ENCODE measurements around the gene KTI12. TPM values are rescaled to one million over a fixed set of nuclear protein-coding genes. Genes with fewer than 3 reads are reported as not detected.
"Not testable (repeated sequence)": the region's sequence is repeated elsewhere in the genome, so short reads cannot be mapped to it uniquely, and the experiment has no call there.

Gene KTI12
- total RNA-seq, 2 donors from 2014 or later, result 12.2 to 12.3 TPM

DNA sequence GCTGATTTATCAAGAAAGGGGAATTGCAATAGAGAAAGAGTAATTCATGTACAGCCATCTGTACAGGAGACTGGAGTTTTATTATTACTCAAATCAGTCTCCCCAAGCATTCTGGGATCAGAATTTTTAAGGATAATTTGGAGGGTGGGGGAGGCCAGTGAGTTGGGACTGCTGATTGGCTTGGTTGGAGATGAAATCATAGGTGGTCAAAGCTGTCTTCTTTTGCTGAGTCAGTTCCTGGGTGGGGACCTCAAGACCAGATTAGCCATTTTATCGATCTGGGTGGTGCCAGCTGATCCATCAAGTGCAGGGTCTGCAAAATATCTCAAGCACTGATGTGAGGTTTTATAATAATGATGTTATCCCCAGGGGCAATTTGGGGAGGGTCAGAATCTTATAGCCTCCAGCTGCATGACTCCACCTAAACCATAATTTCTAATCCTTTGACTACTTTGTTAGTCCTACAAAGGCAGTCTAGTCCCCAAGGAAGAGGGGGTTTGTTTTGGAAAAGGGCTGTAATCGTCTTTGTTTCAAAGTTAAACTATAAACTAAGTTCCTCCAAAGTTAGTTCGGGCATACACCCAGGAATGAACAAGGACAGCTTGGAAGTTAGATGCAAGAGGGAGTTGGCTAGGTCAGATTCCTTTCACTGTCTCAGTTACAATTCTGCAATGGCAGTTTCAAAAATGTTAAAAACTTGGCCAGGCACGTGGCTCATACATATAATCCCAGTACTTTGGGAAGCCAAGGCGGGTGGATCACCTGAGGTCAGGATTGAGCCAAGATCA lies 26.2 kb downstream of the KTI12 start:
- Mint-ChIP-seq H3K27ac (no peak overlapping the region), H3K36me3 (no peaks in the 10 kb centered on the region)
- no peak for ATAC-seq

DNA sequence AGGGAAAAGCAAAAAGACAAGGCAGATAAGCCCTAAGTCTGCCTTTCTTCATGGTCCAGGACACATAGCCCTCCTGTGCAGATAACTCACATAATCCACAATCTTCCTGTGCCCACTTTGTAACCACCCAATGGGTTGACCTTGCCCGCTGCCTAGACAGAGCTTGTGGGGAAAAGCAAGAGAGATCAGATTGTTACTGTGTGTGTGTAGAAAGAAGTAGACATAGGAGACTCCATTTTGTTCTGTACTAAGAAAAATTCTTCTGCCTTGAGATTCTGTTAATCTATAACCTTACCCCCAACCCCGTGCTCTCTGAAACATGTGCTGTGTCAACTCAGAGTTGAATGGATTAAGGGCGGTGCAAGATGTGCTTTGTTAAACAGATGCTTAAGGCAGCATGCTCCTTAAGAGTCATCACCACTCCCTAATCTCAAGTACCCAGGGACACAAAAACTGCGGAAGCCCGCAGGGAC lies 27.5 kb downstream of the KTI12 start:
- DNase-seq (ENCODE audit: low spot score in 2 of 2); H3K27ac Mint-ChIP-seq; H3K36me3 Mint-ChIP-seq; ATAC-seq; H3K9me3 Mint-ChIP-seq: not testable (repeated sequence)

More for the DNA sequence above, 26.2 kb downstream of the KTI12 start:
- no peak for DNase-seq (ENCODE audit: low spot score in 2 of 2)
- no peaks in the 10 kb centered on the region for H3K9me3 Mint-ChIP-seq

DNA sequence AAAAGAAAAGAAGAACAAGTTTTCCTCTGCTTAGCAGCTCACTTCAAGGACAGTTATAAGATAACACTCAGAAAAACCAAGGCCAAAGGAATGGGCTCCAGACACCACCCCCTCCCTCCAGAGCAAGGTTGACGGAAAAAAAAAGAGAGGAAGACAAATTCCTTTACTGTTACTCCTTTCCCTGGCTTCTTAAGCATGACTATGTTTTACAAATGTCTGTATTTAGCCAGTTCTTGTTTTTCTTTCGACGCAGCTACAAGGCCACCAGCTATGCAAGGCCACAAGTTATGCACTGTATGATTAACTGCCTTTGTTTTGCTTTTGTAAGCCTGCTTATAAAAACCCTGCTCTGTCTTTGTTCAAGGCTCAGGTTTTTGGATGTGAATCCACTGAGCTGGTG lies 28.1 kb downstream of the KTI12 start:
- not testable (repeated sequence) for ATAC-seq; DNase-seq (ENCODE audit: low spot score in 2 of 2); H3K9me3 Mint-ChIP-seq

DNA sequence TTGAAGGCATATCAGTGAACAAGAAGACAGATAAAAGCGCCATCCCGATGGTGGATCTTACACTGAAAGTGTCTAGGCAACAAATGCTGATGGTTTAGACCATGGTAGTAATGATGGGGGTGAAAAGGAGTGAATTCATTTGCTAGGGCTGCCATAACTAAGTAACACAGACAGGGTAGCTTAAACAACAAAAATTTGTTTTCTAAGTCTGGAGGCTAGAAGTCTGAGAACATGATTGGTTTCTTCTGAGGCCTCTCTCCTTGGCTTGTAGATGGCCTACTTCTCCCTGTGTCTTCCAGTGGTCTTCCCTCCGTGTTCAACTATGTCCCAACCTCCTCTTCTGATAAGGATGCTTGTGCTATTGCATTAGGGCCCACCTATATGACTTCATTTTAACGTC lies 29.7 kb downstream of the KTI12 start:
- ATAC-seq (no peak), DNase-seq (ENCODE audit: low spot score in 2 of 2) (no peak)
- H3K9me3 Mint-ChIP-seq, result no peaks in the 10 kb centered on the region
- no peaks in the 10 kb centered on the region for H3K36me3 Mint-ChIP-seq
- H3K27ac Mint-ChIP-seq, result no peak overlapping the region

More for the DNA sequence above, 28.1 kb downstream of the KTI12 start:
- not testable (repeated sequence) for H3K27ac Mint-ChIP-seq, H3K36me3 Mint-ChIP-seq

DNA sequence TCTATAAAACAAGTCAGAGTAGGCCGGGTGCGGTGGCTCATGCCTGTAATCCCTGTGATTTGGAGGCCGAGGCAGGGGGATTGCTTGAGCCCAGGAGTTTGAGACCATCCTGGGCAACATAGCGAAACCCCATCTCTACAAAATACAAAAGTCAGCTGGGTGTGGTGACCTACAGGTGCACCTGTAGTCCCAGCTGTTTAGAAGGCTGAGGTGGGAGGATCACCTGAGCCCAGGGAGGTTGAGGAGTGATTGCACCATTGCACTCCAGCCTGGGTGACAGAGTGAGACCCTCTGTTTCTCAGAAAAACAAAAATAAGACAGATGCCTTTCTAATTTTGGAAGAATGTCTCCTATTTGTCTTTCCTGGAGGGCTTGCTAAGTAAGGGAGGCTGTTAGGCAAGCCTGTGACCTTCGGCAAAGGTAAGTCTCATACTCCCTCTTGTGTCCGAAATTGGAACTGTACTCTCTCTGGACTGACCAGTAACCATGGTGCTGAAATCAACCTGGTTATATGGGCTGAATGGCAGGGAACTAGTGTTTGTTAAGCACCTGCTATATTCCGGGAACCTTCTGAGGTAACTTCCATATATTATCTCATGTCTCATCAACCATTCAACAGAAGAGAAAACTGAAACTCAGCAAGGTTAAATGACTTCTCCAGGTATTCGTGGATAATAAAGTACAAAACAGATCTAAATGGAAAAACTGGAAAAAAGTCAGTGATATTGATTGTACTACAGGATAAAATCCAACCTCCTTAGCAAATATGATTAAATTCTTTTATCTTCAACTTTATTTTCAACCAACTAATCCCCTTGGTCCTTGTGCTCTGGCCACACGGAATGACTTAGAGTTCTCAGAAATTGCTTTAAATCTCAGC lies 31.3 kb downstream of the KTI12 start:
- peak; percentile 88 to 95 for ATAC-seq
- H3K36me3 Mint-ChIP-seq, result no peaks in the 10 kb centered on the region
- H3K9me3 Mint-ChIP-seq, result no peaks in the 10 kb centered on the region
- no peak overlapping the region for H3K27ac Mint-ChIP-seq
- DNase-seq (ENCODE audit: low spot score in 2 of 2), result peak in 1 of 2 donors; percentile 87

DNA sequence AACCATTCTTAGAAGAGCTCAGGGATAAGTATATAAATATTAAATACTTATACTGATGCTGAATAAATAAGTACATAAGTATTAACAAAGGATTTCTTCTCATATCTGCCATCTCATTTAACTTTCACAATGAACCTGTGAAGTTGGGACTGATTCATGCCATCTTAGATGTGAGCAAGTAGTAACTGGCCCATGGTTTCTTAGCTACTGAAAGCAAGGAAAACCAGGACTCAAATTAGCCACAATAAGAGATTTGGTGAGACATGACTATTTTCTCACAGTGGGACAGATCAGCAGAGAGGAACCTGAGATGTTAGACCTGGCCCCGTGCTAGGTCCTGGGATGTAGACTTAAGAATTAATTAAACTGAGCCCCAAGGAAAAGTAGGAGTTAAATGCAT lies 34.9 kb downstream of the KTI12 start:
- Mint-ChIP-seq H3K27ac (no peak overlapping the region), H3K9me3 (no peaks in the 10 kb centered on the region), H3K36me3 (no peaks in the 10 kb centered on the region)
- no peak for ATAC-seq
- no peak for DNase-seq (ENCODE audit: low spot score in 2 of 2)

DNA sequence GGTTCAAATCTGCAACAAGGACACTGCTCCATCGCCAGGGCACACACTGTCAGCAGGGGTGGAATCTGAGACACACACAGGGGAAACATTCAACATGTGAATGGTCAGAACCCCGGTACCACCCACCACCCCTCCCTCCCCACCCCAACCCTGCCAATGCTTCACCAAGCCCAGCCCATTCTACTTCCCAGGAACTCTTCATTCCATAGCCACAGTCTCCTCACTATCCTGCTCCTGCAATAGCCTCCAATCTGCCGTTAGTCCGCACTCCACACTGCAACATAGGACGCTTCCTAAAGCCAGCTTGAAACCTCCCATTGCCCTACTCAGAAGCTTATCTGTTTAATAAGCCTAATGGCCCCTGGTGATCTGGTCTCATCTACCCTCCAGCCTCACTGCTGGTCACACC lies 35.6 kb downstream of the KTI12 start:
- Mint-ChIP-seq H3K27ac (no peak overlapping the region), H3K9me3 (no peaks in the 10 kb centered on the region), H3K36me3 (no peaks in the 10 kb centered on the region)
- no peak for ATAC-seq
- no peak for DNase-seq (ENCODE audit: low spot score in 2 of 2)

DNA sequence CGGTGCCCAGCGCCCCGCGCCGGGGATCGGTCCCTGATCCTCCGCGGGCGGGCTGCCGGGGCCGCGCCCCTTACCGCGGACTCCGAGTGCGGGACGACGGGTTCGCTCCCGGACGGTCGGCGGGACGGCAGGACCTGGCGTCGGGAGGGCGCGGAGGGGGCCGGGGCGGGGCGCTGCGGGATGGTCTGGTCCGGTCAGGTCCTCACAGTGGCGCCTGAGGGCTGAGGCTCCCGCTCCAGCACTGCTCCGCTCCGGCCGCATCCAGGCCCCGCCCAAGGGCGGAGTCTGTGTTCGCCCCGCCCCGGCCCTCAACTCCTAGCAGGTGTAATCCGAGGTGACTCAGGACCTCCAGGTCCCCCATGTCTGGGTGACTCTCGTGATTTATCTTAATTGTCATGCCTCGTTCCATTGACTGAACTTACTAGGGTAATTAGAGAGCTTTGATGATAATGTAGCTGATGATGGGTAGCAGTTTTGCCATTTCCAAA lies 43.1 kb downstream of the KTI12 start, which contains the start of gene RAB3B:
Gene RAB3B, minus strand, starts transcription at position 223 of the 488 bp plus-strand sequence. CDS start 13,583 bp downstream, outside the sequence.
- ATAC-seq, result peak; percentile 98 to 99
- no peaks in the 10 kb centered on the region for H3K36me3 Mint-ChIP-seq
- H3K9me3 Mint-ChIP-seq, result no peaks in the 10 kb centered on the region
- H3K27ac Mint-ChIP-seq, result peak within 1 kb of the TSS in 1 of 2 donors; percentile 16
- peak; percentile 78 to 87 for DNase-seq (ENCODE audit: low spot score in 2 of 2)

DNA sequence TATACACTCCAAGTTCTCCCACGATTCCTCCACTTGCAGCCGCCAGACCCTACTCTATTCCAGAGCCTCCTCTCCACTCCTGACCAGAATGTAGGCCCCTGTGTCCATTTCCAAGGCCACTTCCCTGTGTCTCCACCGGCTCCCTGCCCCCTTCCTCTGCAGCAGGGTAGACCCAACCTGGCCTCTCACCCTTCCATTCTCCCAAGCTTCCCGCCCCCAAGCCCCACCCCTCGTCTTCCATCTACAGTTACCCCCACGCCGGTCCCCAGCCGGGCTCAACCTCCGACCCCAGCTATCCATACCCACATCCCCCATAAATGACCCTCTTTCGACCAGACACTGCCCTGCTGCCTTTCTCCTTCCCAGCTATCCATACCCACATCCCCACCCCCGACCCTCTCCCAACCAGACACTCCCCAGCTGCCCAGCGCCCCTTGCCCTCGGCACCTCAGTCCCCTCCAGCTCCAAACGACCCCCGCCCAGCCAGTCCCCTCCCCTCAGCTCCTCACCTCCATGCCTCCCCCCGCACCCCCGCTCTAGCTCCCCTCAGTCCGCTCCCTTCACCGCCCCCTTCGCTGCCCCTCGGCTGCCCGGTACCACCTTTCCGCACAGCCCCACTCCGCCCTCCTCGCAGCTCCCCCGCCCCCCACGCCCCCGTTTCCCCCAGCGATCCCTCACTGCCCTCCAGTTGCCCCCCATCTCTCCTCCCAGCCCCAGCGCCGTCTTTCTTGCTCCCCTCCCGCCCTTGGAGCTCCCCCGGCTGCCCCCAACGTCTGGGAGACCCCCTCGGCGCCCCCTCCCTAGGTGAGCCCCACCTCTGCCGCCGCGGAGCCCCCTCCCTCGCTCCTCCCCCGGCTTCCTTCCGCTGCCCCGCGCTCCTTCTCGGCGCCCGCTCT lies 43.8 kb downstream of the KTI12 start:
- DNase-seq (ENCODE audit: low spot score in 2 of 2), result no peak
- Mint-ChIP-seq H3K36me3 (no peaks in the 10 kb centered on the region), H3K27ac (no peak overlapping the region), H3K9me3 (no peaks in the 10 kb centered on the region)
- ATAC-seq, result no peak

DNA sequence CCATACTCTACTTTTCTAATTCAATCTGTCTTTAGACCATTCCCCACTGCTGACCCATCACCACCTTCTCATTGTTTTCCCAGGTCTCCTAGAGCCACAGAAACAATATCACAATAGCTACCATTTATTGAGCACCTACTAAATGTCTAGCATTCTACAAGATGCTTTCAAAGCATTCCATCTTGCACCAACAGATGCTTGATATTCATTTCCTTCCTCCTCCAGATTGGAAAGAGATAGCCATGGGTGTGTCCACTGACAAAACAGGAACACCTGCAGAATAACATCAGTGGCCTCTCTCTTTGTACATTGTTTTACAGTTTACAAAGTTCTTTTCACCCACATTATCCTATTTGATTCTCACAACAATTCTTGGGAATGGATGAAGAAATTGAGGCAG lies 45.4 kb downstream of the KTI12 start:
- Mint-ChIP-seq H3K27ac (no peak overlapping the region), H3K36me3 (no peaks in the 10 kb centered on the region), H3K9me3 (no peaks in the 10 kb centered on the region)
- DNase-seq (ENCODE audit: low spot score in 2 of 2) (no peak), ATAC-seq (no peak)

DNA sequence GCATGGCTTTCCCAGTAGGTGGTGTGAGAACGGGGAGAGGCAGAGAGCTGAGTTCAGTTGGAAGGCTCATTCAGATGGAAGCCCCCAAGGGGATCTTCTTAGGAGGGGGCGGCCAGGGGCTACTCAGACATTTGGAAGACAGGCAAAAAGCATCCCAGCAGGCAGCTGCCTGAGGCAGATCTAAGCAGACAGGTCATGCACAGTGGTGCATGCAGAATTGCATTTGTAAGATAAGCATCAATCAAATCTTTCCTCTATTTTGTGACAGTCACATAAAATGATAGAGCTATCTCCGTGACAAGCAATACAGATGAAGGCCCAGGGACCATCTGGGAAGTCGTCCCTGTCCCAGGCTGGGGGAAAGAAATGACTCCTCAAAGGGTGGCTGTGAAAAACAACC lies 46.9 kb downstream of the KTI12 start:
- no peak for DNase-seq (ENCODE audit: low spot score in 2 of 2)
- no peaks in the 10 kb centered on the region for H3K9me3 Mint-ChIP-seq

DNA sequence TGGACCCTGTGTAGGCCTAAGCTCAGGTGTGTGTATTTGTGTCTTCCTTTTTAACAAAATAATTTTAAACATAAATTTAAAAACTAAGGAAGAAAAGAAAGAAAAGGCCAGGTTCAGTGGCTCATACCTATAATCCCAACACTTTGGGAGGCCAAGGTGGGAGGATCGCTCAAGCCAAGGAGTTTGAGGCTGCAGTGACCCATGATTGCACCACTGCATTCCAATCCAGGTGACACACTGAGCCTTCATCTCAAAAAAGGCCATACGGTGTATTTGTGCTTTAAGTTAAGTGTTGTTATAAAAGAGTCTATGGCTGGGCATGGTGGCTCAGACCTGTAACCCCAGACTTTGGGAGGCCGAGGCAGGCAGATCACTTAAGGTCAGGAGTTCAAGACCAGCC lies 51.4 kb downstream of the KTI12 start:
- H3K27ac Mint-ChIP-seq, result no peak overlapping the region
- DNase-seq (ENCODE audit: low spot score in 2 of 2), result no peak
- no peaks in the 10 kb centered on the region for H3K9me3 Mint-ChIP-seq
- no peak for ATAC-seq
- no peaks in the 10 kb centered on the region for H3K36me3 Mint-ChIP-seq

More for the DNA sequence above, 46.9 kb downstream of the KTI12 start:
- Mint-ChIP-seq H3K36me3 (no peaks in the 10 kb centered on the region), H3K27ac (no peak overlapping the region)
- ATAC-seq, result no peak

Other genes starting within 250 kb of the KTI12 start
- gene NRDC, start 155.1 kb downstream of the KTI12 start, total RNA-seq, result 100 to 1,000 TPM; 132 to 163 TPM
- gene RAB3B, start 43.1 kb downstream of the KTI12 start, total RNA-seq, result under 1 TPM; 0.08 to 0.34 TPM
- 10 to 100 TPM; 42.8 to 45.0 TPM for gene TXNDC12, start 21.4 kb upstream of the KTI12 start, total RNA-seq
- 10 to 100 TPM; 28.8 to 29.9 TPM for gene BTF3L4, start 22.5 kb upstream of the KTI12 start, total RNA-seq
- 1 to 10 TPM; 1.4 to 5.1 TPM for gene ZFYVE9, start 108.3 kb upstream of the KTI12 start, total RNA-seq

Measured in activated naive CD4-positive, alpha-beta T cell treated with anti-CD3 and anti-CD28 coated beads, Interleukin-2, amount 50 U/mL, for 72 hours (primary cell).